Tongue (tissue), 2 donors: Measurements from ENCODE around the gene PDE4D. TPM values are rescaled to one million over a fixed set of nuclear protein-coding genes. Genes with fewer than 3 reads are reported as not detected.
"Not testable (repeated sequence)": the region's sequence is repeated elsewhere in the genome, so short reads cannot be mapped to it uniquely, and the experiment has no call there.

ENCODE experiments used
- DNase-seq: peaks from one replicate; pipeline ENCODE4 v3.0.0-alpha.2; 2015
- total RNA-seq: library from RNA; depleted of rRNA; stranded (reverse); fragments of >200 nt; gene quantifications from one replicate; pipeline ENCODE4 v1.2.3, GENCODE V29; 2014

The PDE4D gene
- total RNA-seq, 1 donor from 2014 or later = 189 TPM

GRCh38 chr5:58961631-58962280, 931.8 kb downstream of the PDE4D start:
- no peak for DNase-seq

- no peak for DNase-seq
Observed at GRCh38 chr5:58958701-58959100, 934.8 kb downstream of the PDE4D start.

GRCh38 chr5:58953218-58953617, 940.3 kb downstream of the PDE4D start:
- DNase-seq = not testable (repeated sequence)

- no peak for DNase-seq
Observed at GRCh38 chr5:58950224-58950623, 943.3 kb downstream of the PDE4D start.

GRCh38 chr5:58946230-58946629, 947.3 kb downstream of the PDE4D start:
- DNase-seq = no peak

- no peak for DNase-seq
Observed at GRCh38 chr5:58944221-58944620, 949.3 kb downstream of the PDE4D start.

GRCh38 chr5:58940446-58940845, 953.1 kb downstream of the PDE4D start:
- DNase-seq = peak; percentile 78

- no peak for DNase-seq
Observed at GRCh38 chr5:58939664-58940063, 953.9 kb downstream of the PDE4D start.

- no peak for DNase-seq
Observed at GRCh38 chr5:58938563-58939424, 954.7 kb downstream of the PDE4D start.

GRCh38 chr5:58937031-58937681, 956.4 kb downstream of the PDE4D start:
- DNase-seq = no peak

GRCh38 chr5:58934629-58935097, 958.9 kb downstream of the PDE4D start:
- no peak for DNase-seq

- no peak for DNase-seq
Observed at GRCh38 chr5:58933891-58934628, 959.5 kb downstream of the PDE4D start.

- DNase-seq = no peak
Observed at GRCh38 chr5:58932057-58932612, 961.4 kb downstream of the PDE4D start.

GRCh38 chr5:58930520-58930919, 963.0 kb downstream of the PDE4D start:
- DNase-seq = no peak

GRCh38 chr5:58929726-58930125, 963.8 kb downstream of the PDE4D start:
- no peak for DNase-seq

- DNase-seq = no peak
Observed at GRCh38 chr5:58927938-58928337, 965.6 kb downstream of the PDE4D start.

- no peak for DNase-seq
Observed at GRCh38 chr5:58927181-58927580, 966.3 kb downstream of the PDE4D start.

GRCh38 chr5:58926541-58926935, 967.0 kb downstream of the PDE4D start:
- no peak for DNase-seq

GRCh38 chr5:58925627-58926540, 967.6 kb downstream of the PDE4D start:
- no peak for DNase-seq

- no peak for DNase-seq
Observed at GRCh38 chr5:58924306-58924705, 969.2 kb downstream of the PDE4D start.

- no peak for DNase-seq
Observed at GRCh38 chr5:58923355-58923754, 970.2 kb downstream of the PDE4D start.
